CD4-positive, alpha-beta T cell treated with Interleukin-17A for 1 hour (primary cell): ENCODE measurements around the gene FHIT.
"Not testable (repeated sequence)": the region's sequence is repeated elsewhere in the genome, so short reads cannot be mapped to it uniquely, and the experiment has no call there.

Source experiments
- DNase-seq: peaks from one replicate; pipeline ENCODE4 v3.0.0-alpha.2; 2020

Gene FHIT

GRCh38 chr3:60912876-60913275, 338.4 kb downstream of the FHIT start:
- DNase-seq: no peak

GRCh38 chr3:60912142-60912541, 339.1 kb downstream of the FHIT start:
- no peak for DNase-seq

GRCh38 chr3:60909526-60909925, 341.7 kb downstream of the FHIT start:
- DNase-seq: no peak

- DNase-seq: no peak
These were observed 345.0 kb downstream of the FHIT start for GRCh38 chr3:60906283-60906682.

GRCh38 chr3:60898321-60898720, 352.9 kb downstream of the FHIT start:
- no peak for DNase-seq

- no peak for DNase-seq
These were observed 357.3 kb downstream of the FHIT start for GRCh38 chr3:60893946-60894345.

- no peak for DNase-seq
These were observed 361.0 kb downstream of the FHIT start for GRCh38 chr3:60890226-60890625.

GRCh38 chr3:60888952-60889351, 362.3 kb downstream of the FHIT start:
- not testable (repeated sequence) for DNase-seq

- DNase-seq: no peak
These were observed 363.7 kb downstream of the FHIT start for GRCh38 chr3:60887574-60887973.

GRCh38 chr3:60886518-60886917, 364.7 kb downstream of the FHIT start:
- DNase-seq: no peak

- no peak for DNase-seq
These were observed 367.2 kb downstream of the FHIT start for GRCh38 chr3:60884005-60884404.

GRCh38 chr3:60877188-60877587, 374.1 kb downstream of the FHIT start:
- DNase-seq: no peak

- no peak for DNase-seq
These were observed 380.9 kb downstream of the FHIT start for GRCh38 chr3:60870396-60870795.

GRCh38 chr3:60867200-60867599, 384.1 kb downstream of the FHIT start:
- DNase-seq: no peak

GRCh38 chr3:60856257-60857046, 394.8 kb downstream of the FHIT start:
- DNase-seq: no peak

- DNase-seq: no peak
These were observed 396.0 kb downstream of the FHIT start for GRCh38 chr3:60855250-60855649.

- no peak for DNase-seq
These were observed 396.5 kb downstream of the FHIT start for GRCh38 chr3:60854791-60855190.

GRCh38 chr3:60847791-60848190, 403.5 kb downstream of the FHIT start:
- no peak for DNase-seq

- DNase-seq: no peak
These were observed 407.0 kb downstream of the FHIT start for GRCh38 chr3:60844256-60844655.

- no peak for DNase-seq
These were observed 409.9 kb downstream of the FHIT start for GRCh38 chr3:60841355-60841754.

GRCh38 chr3:60839246-60839645, 412.0 kb downstream of the FHIT start:
- DNase-seq: no peak

GRCh38 chr3:60835796-60836195, 415.5 kb downstream of the FHIT start:
- DNase-seq: no peak

GRCh38 chr3:60829058-60829457, 422.2 kb downstream of the FHIT start:
- DNase-seq: no peak

- DNase-seq: no peak
These were observed 423.6 kb downstream of the FHIT start for GRCh38 chr3:60827666-60828065.

GRCh38 chr3:60826511-60826910, 424.7 kb downstream of the FHIT start:
- DNase-seq: no peak
